Stomach (tissue), 4 donors: ENCODE data around the gene TPRG1.

Experiments used
- EP300 ChIP-seq: sonication (generic); formaldehyde crosslinking; IDR thresholded peaks from one replicate; pipeline ENCODE4 v1.6.1; 2017; ENCODE audit warnings: antibody characterized with exemption
- POLR2A ChIP-seq, 4 donors: fragments of 450-650 bp; IDR thresholded peaks; one replicate each; pipeline ENCODE4 v1.6.1; 2016; ENCODE audit warnings: antibody characterized with exemption in 4 of 4, control low read depth in 2 of 4, mild to moderate bottlenecking in 1 of 4, moderate library complexity in 1 of 4
- POLR2AphosphoS5 ChIP-seq, 3 donors: sonication (generic); formaldehyde crosslinking; IDR thresholded peaks; one replicate each; pipeline ENCODE4 v1.6.1; 2016; ENCODE audit warnings: antibody characterized with exemption in 3 of 3
- TF ChIP-seq, protein P1 (sequence below), 7 experiments: fragments of 450-650 bp in 4 of 7; fragments of 200-600 bp in 3 of 7; sonication (generic) in 3 of 7; IDR thresholded peaks; one replicate each; pipeline ENCODE4 v1.5.1; 2016 to 2019; ENCODE audit warnings: antibody characterized with exemption in 7 of 7, control low read depth in 2 of 7, mild to moderate bottlenecking in 1 of 7

DNA sequence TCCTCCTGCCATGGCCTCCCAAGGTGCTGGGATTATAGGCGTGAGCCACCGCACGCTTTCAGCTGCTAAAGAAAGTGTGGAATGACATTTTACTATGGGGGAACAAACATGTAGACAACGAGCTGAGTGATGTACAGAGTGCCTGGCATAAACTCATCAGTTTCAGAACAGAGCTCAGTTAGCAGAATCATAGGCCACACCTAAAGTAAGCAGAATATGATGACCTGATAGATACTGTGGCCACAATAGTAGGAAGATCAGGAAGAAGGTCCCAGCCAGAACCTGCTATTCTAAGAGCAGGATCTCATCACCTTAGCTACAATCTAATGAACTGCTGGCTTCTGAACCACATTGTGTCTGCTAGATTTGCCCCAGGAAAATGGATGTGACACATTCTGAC is 158.3 kb downstream of the TPRG1 start:
- TF ChIP-seq EP300, result no peak
- TF ChIP-seq, protein P1, sequence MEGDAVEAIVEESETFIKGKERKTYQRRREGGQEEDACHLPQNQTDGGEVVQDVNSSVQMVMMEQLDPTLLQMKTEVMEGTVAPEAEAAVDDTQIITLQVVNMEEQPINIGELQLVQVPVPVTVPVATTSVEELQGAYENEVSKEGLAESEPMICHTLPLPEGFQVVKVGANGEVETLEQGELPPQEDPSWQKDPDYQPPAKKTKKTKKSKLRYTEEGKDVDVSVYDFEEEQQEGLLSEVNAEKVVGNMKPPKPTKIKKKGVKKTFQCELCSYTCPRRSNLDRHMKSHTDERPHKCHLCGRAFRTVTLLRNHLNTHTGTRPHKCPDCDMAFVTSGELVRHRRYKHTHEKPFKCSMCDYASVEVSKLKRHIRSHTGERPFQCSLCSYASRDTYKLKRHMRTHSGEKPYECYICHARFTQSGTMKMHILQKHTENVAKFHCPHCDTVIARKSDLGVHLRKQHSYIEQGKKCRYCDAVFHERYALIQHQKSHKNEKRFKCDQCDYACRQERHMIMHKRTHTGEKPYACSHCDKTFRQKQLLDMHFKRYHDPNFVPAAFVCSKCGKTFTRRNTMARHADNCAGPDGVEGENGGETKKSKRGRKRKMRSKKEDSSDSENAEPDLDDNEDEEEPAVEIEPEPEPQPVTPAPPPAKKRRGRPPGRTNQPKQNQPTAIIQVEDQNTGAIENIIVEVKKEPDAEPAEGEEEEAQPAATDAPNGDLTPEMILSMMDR (IDR thresholded peaks at IDR 0.05), result no peak
- TF ChIP-seq POLR2A (IDR thresholded peaks at IDR 0.05), result no peak
- no peak for TF ChIP-seq POLR2AphosphoS5 (IDR thresholded peaks at IDR 0.05)
